Ramos (cell line): Measurements from ENCODE around the gene MINDY4.
"Not testable (repeated sequence)": the region's sequence is repeated elsewhere in the genome, so short reads cannot be mapped to it uniquely, and the experiment has no call there.

Experiments
- in situ Hi-C: fragments of 300-500 bp; cut with MboI; formaldehyde crosslinking; loops from one replicate; pipeline ENCODE4 v1.14.3; 2022; ENCODE audit warnings: low sequenced_read_pairs; ENCODE audit not compliant: unreplicated experiment

MINDY4 gene

DNA sequence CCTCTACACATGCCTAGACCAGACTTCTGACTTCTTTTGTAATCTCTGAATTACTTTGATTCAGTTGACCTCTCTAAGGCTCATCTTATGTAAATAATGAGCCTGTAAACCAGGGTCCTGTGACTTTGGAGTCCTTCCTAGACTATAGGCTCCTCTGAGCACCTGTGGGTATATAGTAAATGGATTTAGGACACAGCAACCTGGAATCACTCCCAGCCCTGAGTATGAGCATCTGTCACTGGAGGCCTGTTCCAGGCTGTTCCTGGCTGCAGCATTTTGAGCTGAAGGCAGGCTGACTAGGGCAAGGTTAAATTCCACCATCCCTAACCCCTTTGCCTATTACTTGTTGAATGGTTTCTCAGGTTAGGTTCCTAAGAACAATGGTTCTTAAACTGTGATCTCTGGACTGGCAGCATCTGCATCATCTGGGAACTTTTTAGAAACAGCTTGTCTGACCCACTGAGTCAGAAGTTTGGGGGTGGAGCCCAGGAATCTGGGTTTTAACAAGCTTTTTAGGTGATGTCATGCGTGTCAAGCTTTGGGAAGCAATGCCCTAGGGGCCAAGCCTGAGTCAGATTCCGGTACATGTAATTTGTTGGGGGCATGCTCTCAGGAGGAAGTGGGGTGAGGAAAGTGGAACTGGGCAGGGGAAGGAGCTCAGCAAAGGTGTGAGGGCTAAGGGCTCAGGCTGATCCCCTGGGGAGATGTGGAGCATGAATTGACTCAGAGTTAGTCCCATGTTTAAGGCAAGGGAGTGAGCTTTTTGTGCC, 28.2 kb downstream of the MINDY4 start:
- in situ Hi-C loops = no loop called here

- in situ Hi-C loops = loop anchor here (5.0 kb wide), 3 partner anchors 107 to 322 kb away; no protein-coding TSS in a partner anchor
Observed at GRCh38 chr7:30799976-30800661, 28.9 kb downstream of the MINDY4 start.

GRCh38 chr7:30800785-30801252, 29.6 kb downstream of the MINDY4 start:
- in situ Hi-C loops = loop anchor here (5.0 kb wide), 3 partner anchors 106 to 321 kb away; no protein-coding TSS in a partner anchor

GRCh38 chr7:30802812-30803211, 31.6 kb downstream of the MINDY4 start:
- in situ Hi-C loops = loop anchor here (5.0 kb wide), 3 partner anchors 104 to 319 kb away; no protein-coding TSS in a partner anchor

GRCh38 chr7:30804078-30804661, 33.0 kb downstream of the MINDY4 start:
- in situ Hi-C loops = loop anchor here (5.0 kb wide), 3 partner anchors 103 to 318 kb away; no protein-coding TSS in a partner anchor

GRCh38 chr7:30805081-30805691, 34.0 kb downstream of the MINDY4 start:
- in situ Hi-C loops = no loop called here

GRCh38 chr7:30805931-30806330, 34.7 kb downstream of the MINDY4 start:
- in situ Hi-C loops = no loop called here

DNA sequence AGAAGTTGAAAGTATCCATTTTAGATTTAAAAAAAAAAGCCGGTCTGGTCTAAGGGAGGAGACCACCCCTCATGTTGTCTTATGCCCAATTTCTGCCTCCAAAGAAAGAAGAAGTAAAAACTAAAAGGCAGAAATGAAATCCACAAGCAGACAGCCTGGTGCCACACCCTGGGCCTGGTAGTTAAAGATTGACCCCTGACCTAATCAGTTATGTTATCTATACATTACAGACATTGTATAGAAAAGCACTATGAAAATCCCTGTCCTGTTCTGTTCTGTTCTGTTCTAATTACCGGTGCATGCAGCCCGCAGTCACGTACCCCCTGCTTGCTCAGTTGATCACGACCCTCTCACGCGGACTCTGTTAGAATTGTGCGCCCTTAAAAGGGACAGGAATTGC, 36.3 kb downstream of the MINDY4 start:
- in situ Hi-C loops = not testable (repeated sequence)

DNA sequence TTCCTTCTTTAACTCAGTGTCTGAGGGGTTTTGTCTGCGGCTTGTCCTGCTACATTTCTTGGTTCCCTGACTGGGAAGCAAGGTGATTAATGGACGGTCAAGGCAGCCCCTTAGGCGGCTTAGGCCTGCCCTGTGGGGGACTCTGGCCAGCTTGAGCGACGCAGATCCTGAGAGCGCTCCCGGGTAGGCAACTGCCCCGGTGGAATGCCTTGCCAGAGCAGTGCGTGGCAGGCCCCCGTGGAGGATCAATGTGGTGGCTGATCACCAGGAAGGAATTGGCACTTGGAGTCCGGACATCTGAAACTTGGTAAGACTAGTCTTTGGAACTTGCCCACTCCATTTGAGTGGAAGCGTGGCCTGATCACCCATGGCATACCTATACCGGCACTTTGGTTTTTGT, 36.7 kb downstream of the MINDY4 start:
- in situ Hi-C loops = not testable (repeated sequence)

GRCh38 chr7:30810986-30811385, 39.8 kb downstream of the MINDY4 start:
- in situ Hi-C loops = no loop called here

DNA sequence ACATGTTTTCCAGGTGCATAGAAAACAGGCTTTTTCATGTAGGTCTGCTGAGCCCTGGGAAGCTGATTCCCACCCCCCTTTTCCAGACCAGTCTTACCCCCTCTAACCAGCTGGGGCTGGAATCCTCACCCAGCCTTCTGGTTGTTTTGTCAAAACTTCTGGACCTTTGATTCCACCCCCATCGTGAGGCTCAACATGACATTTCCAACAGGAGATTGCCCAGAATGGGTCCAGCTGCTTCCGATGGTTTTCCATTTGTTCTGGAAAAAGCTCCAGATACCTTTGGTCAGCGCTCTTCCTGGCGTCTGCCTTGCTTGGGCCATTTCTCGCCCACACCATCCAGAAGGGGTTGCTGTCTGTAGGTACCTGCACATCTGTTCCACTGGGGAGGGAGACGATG, 41.5 kb downstream of the MINDY4 start:
- in situ Hi-C loops = no loop called here

DNA sequence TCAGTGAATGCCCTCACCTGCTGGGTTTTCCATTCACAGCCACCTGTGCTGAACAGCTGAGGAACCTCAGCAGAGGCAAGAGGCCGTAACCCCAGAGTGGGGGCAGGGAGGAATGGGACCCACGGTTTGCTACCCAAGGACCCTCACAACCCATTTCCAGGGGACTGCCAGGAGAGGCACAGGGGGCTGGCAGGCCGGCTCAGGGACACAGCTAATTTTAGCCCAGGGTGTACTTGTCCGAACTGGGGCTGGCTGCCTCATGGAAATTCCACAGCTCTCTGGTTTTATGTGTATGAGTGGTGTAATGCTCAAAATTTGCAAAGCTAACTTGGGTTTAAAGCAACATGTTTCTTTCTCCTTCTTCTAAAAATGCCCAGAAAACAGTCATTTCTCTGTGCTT, 42.2 kb downstream of the MINDY4 start:
- in situ Hi-C loops = no loop called here

- in situ Hi-C loops = no loop called here
Observed at GRCh38 chr7:30814700-30815387, 43.6 kb downstream of the MINDY4 start.

- in situ Hi-C loops = no loop called here
Observed at GRCh38 chr7:30815388-30815854, 44.2 kb downstream of the MINDY4 start.

DNA sequence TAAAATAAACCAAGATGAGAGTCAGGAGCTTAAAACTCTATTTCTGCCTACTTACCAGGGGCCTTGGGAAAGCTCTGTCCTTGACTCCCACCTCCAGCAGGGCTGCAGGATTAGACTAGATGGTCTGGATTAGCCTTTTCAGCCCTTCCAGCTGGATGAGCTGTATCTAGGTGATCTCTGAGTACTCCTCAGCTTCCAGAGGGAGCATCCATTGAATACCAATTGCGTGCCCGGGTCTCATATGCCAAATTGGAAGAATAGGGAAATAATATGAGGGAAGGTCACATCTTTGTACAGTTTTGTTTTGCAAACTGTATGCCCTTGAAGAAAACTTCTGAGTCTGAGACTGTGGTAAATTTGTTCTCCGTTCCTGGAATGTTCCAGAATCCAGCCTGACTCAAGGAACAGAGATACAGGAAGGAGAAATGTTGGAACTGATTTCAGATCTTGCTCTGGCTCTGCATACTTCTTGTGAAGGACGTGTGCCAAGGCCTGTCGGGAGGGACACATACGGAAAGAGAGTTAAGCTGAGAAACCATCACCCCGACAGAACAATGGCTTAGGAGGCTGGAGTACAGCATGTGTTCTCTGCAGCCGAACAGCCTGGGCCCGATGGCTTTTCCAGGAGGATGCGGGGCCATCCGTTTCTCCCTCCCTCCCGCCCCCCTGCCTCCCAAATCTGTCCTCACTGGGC, 44.9 kb downstream of the MINDY4 start:
- in situ Hi-C loops = no loop called here

DNA sequence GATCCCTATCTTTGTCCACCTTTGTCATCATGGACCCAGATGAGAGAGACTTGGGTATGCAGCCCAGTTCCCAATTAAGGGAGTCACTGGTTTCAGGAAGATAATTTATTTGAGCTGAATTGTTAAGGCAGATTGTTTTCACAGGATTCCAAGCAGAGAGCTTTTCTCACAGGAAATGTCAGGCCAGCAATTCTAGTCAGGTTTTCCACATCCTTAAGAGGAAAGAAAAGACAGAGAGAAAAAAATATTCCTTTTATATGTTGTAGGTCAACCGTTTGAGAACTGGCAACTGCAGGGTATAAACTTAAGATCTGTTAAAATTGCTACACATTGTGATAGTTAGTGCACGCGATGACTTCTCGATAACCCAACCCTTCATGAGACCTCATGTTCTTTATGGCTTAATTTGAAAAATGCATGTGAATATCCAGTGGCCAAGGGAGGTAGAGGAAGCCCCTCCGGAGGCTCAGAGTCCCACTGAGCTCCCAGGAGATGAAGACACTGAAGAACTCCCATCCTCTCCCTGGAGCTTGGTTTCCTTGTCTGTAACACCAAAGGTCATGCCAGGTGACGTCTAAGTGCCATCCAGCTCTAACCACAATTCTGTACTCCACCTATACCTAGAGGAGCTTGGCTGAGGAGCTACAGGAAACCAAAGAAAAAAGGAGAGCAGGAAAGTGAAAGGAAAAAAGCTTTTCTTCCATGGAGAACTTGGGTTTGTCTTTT, 45.6 kb downstream of the MINDY4 start:
- in situ Hi-C loops = no loop called here

- in situ Hi-C loops = no loop called here
Observed at GRCh38 chr7:30817371-30817767, 46.2 kb downstream of the MINDY4 start.

- in situ Hi-C loops = no loop called here
Observed at GRCh38 chr7:30824821-30825720, 53.9 kb downstream of the MINDY4 start.
